Measurements from ENCODE around the gene KRTAP5-1. TPM values are rescaled to one million over a fixed set of nuclear protein-coding genes. Genes with fewer than 3 reads are reported as not detected.

Gene KRTAP5-1
- total RNA-seq = not detected

DNA sequence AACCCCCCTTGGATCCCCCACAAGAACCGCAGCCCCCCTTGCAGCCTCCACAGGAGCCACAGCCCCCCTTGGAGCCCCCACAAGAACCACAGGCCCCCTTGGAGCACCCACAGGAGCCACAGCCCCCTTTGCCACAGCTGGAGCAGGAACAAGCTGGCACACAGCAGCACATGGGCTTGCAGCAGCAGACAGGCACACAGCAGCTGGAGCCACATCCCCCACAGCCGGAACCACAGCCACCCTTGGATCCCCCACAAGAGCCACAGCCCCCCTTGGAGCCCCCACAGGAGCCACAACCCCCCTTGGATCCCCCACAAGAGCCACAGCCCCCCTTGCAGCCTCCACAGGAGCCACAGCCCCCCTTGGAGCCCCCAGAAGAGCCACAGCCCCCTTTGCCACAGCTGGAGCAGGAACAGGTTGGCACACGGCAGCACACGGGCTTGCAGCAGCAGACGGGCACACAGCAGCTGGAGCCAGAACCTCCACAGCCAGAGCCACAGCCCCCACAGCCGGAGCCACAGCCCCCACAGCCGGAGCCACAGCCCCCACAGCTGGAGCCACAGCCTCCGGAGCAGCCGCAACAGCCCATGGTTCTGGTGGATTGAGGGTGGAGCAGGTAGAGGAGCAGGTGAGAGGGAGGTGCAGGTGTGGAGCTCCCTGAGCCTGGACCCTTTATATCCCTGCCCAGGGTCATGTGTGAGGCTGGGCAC is at the start of gene KRTAP5-1:
Gene KRTAP5-1 (minus strand): TSS at position 623 of the 710 bp plus-strand sequence. CDS start 34 bp downstream, at position 589.

DNA sequence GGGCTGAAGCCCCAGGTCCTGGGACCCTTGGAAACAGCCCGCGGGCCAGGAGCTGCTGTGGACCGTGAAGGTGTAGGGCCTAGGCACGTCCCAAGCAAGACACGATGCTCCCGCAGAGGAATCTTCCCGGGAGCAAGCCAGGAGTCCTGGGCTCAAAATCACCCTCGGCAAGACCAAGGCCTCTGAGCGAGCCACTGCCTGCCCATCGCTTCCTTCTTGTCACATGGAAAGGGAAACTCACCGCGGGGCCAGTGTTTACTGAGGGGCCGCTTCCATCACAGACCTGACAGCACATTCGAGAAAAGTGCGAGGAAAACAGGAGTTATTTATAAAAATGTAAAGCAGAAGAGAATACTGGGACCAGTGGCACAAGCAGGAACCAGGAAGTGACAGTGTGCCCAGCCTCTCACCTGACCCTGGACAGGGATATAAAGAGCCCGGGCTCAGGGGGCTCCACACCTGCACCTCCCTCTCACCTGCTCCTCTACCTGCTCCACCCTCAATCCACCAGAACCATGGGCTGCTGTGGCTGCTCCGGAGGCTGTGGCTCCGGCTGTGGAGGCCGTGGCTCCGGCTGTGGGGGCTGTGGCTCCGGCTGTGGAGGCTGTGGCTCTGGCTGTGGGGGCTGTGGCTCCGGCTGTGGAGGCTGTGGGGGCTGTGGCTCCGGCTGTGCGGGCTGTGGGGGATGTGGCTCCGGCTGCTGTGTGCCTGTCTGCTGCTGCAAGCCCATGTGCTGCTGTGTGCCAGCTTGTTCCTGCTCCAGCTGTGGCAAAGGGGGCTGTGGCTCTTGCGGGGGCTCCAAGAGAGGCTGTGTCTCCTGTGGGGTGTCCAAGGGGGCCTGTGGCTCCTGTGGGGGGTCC is 44.5 kb upstream of the KRTAP5-1 start, which contains the start of gene KRTAP5-5:
Gene KRTAP5-5 (plus strand): TSS at position 450 of the 860 bp plus-strand sequence. CDS start 66 bp downstream, at position 516.

DNA sequence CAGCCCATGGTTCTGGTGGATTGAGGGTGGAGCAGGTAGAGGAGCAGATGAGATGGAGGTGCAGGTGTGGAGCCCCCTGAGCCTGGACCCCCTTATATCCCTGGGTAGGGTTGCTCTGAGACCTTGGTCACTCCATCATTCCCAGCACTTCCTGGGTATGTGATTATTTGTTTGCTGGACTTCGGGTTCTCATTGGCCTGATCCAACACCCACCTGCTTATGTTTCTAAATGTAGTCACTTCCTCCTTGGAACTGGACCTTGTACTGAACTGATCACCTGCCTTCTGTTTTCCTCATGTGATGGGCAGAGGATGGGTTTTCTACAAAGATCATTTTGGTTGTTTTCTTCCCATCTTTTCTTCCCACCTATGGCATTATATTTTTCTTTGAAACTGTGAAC is 37.0 kb upstream of the KRTAP5-1 start, which contains the start of gene KRTAP5-4:
Gene KRTAP5-4 (minus strand): TSS at position 53 of the 400 bp plus-strand sequence. CDS start 45 bp downstream, at position 8.

GRCh38 chr11:1608363-1608762 is 23.3 kb upstream of the KRTAP5-1 start, which contains the start of gene KRTAP5-3:
Gene KRTAP5-3, minus strand, starts transcription at chr11:1608463. Its CDS starts 78 bp downstream, at chr11:1608385.

GRCh38 chr11:1597994-1598380 is 12.9 kb upstream of the KRTAP5-1 start, which contains the start of gene KRTAP5-2:
Gene KRTAP5-2, minus strand, starts transcription at chr11:1598294. Its CDS starts 44 bp downstream, at chr11:1598250.

DNA sequence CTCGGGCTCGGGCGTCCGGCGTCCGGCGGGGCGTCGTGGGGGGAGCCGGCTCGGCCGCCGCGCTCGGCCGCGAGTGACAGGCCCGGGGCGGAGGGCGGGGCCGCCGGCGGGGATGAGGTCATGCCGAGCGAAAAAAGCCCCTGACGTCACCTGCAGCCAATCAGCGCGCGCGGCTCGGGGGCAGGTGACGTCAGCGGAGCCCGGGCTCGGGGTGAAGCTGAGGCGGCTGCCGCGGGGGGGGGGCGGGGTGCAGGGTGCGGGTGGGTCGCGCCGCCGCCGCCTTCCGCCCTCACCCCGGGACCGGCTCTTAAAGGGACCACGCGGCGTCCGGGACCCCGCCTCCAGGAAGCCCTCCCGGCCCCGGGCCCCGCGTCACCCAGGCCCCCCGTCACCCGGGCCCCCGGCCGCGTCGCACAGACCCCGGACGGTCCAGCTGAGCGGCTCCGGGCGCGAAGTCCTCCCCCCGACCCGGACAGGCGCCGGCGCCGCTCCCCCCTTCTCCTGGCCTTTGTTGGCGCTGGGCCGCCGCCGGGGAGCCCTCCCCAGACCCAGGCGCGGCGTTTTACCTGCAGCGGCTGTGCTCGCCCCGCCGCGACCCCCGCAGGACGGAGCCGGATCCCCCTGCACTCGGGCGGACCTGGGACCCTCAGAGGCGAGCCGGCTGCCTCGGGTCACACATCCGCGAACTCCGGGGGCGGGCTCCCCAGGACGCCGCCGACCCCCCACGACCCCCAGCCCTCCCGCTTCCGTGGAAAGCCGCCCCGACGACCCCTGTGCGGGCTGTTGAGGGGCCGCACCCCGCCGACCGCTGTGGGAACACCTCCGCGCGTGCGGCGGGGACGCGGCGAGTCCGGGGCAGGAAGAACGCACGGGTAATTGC is 12.6 kb downstream of the KRTAP5-1 start, which contains the start of gene DUSP8:
Gene DUSP8 (minus strand): TSS at position 75 of the 880 bp plus-strand sequence. CDS start 6,445 bp downstream, outside the sequence.

Other genes with a start within 250 kb of the KRTAP5-1 start
- 43.1 TPM for gene BRSK2, start 195.3 kb downstream of the KRTAP5-1 start, total RNA-seq
- gene MOB2, start 98.5 kb downstream of the KRTAP5-1 start, total RNA-seq = 15.2 TPM
- 8.8 TPM for gene DUSP8, start 13.0 kb downstream of the KRTAP5-1 start, total RNA-seq
- not detected for gene KRTAP5-2, start 13.0 kb upstream of the KRTAP5-1 start, total RNA-seq
- gene KRTAP5-3, start 23.2 kb upstream of the KRTAP5-1 start, total RNA-seq = not detected
- gene KRTAP5-4, start 36.9 kb upstream of the KRTAP5-1 start, total RNA-seq = not detected
- not detected for gene KRTAP5-5, start 44.5 kb upstream of the KRTAP5-1 start, total RNA-seq
- gene KRTAP5-6, start 111.9 kb upstream of the KRTAP5-1 start, total RNA-seq = not detected
- gene IFITM10, start 165.3 kb upstream of the KRTAP5-1 start, total RNA-seq = 2.8 TPM
- 55.8 TPM for gene CTSD, start 178.6 kb upstream of the KRTAP5-1 start, total RNA-seq
- not detected for gene SYT8, start 249.7 kb upstream of the KRTAP5-1 start, total RNA-seq